DOHH2 (cell line): ENCODE data around the gene ANKRD13B.

Experiments
- H3F3A ChIP-seq: fragments of 200-600 bp; sonication (generic), shearing (Covaris generic); 2 replicates; pipeline ENCODE4 v1.6.0; 2016; ENCODE audit warnings: antibody characterized with exemption, mild to moderate bottlenecking; ENCODE audit not compliant: control insufficient read depth, insufficient read depth
- H3K27ac ChIP-seq: fragments of 200-600 bp; sonication (generic); 2 replicates; pipeline ENCODE4 v1.5.1; 2014; ENCODE audit warnings: low read depth, mild to moderate bottlenecking, low read length, moderate library complexity
- H3K27me3 ChIP-seq: fragments of 200-600 bp; sonication (generic); 2 replicates; pipeline ENCODE4 v1.6.1; 2014; ENCODE audit warnings: mild to moderate bottlenecking, low read length, mixed read lengths; ENCODE audit not compliant: control insufficient read depth
- H3K36me3 ChIP-seq: fragments of 200-600 bp; sonication (generic); 2 replicates; pipeline ENCODE4 v1.6.1; 2014; ENCODE audit warnings: mild to moderate bottlenecking, low read length, moderate library complexity, mixed read lengths; ENCODE audit not compliant: control insufficient read depth
- H3K4me1 ChIP-seq: fragments of 200-600 bp; sonication (generic); 2 replicates; pipeline ENCODE4 v1.6.1; 2014; ENCODE audit warnings: mild to moderate bottlenecking, low read length, mixed read lengths; ENCODE audit not compliant: control insufficient read depth
- H3K4me2 ChIP-seq: fragments of 200-600 bp; sonication (generic); 2 replicates; pipeline ENCODE4 v1.6.0; 2014; ENCODE audit warnings: mild to moderate bottlenecking, low read length, moderate library complexity
- H3K4me3 ChIP-seq: fragments of 200-600 bp; sonication (generic); 2 replicates; pipeline ENCODE4 v1.5.1; 2014; ENCODE audit warnings: mild to moderate bottlenecking, low read length, mixed read lengths
- H3K79me2 ChIP-seq: fragments of 200-600 bp; sonication (generic); 2 replicates; pipeline ENCODE4 v1.6.1; 2014; ENCODE audit warnings: mild to moderate bottlenecking, low read length, mixed read lengths; ENCODE audit not compliant: control insufficient read depth
- H3K9me2 ChIP-seq: fragments of 200-600 bp; sonication (generic); replicated peaks from 2 replicates; pipeline ENCODE4 v1.6.1; 2014; ENCODE audit warnings: mild to moderate bottlenecking, low read length, mixed read lengths; ENCODE audit not compliant: control insufficient read depth
- H3K9me3 ChIP-seq: fragments of 200-600 bp; sonication (generic); 2 replicates; pipeline ENCODE4 v1.6.1; 2014; ENCODE audit warnings: antibody characterized with exemption, low read length, mixed read lengths; ENCODE audit not compliant: control insufficient read depth, insufficient read depth
- H4K20me1 ChIP-seq: fragments of 200-600 bp; sonication (generic); 2 replicates; pipeline ENCODE4 v1.6.0; 2014; ENCODE audit warnings: low read depth, mild to moderate bottlenecking, antibody characterized with exemption, low read length, moderate library complexity; ENCODE audit not compliant: control insufficient read depth, insufficient read depth
- EZH2phosphoT487 ChIP-seq: fragments of 200-600 bp; sonication (generic); IDR thresholded peaks from 2 replicates; pipeline ENCODE4 v1.6.1; 2017; ENCODE audit warnings: borderline replicate concordance, mild to moderate bottlenecking, antibody characterized with exemption, low read length, moderate library complexity, mixed read lengths
- TF ChIP-seq, protein P1 (sequence below): fragments of 200-600 bp; sonication (generic); IDR thresholded peaks from one replicate; pipeline ENCODE4 v1.5.1; 2014; ENCODE audit warnings: antibody characterized with exemption, mild to moderate bottlenecking, low read depth, low read length; ENCODE audit not compliant: poor library complexity, severe bottlenecking

The ANKRD13B gene

GRCh38 chr17:29613856-29614255, 20.9 kb downstream of the ANKRD13B start:
- H3K36me3 ChIP-seq: peaks cover 10% of the 10 kb centered on the region; the same call in 1 of the 2 replicates
- H3K79me2 ChIP-seq: no peaks in the 10 kb centered on the region
- H3K27me3 ChIP-seq: peaks cover 13% of the 10 kb centered on the region
- no peak overlapping the region for H3K27ac ChIP-seq
- peaks cover 17% of the 10 kb centered on the region for H4K20me1 ChIP-seq
- peaks cover 50% of the 10 kb centered on the region for H3K4me1 ChIP-seq
- no peak overlapping the region for H3K4me3 ChIP-seq
- no peaks in the 10 kb centered on the region; the same call in 1 of the 2 replicates for H3F3A ChIP-seq
- TF ChIP-seq, protein P1, sequence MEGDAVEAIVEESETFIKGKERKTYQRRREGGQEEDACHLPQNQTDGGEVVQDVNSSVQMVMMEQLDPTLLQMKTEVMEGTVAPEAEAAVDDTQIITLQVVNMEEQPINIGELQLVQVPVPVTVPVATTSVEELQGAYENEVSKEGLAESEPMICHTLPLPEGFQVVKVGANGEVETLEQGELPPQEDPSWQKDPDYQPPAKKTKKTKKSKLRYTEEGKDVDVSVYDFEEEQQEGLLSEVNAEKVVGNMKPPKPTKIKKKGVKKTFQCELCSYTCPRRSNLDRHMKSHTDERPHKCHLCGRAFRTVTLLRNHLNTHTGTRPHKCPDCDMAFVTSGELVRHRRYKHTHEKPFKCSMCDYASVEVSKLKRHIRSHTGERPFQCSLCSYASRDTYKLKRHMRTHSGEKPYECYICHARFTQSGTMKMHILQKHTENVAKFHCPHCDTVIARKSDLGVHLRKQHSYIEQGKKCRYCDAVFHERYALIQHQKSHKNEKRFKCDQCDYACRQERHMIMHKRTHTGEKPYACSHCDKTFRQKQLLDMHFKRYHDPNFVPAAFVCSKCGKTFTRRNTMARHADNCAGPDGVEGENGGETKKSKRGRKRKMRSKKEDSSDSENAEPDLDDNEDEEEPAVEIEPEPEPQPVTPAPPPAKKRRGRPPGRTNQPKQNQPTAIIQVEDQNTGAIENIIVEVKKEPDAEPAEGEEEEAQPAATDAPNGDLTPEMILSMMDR: no peak
- no peak for TF ChIP-seq EZH2phosphoT487
- H3K4me2 ChIP-seq: peak overlapping the region; percentile 52
- no peaks in the 10 kb centered on the region for H3K9me3 ChIP-seq
- H3K9me2 ChIP-seq: no peaks in the 10 kb centered on the region

DNA sequence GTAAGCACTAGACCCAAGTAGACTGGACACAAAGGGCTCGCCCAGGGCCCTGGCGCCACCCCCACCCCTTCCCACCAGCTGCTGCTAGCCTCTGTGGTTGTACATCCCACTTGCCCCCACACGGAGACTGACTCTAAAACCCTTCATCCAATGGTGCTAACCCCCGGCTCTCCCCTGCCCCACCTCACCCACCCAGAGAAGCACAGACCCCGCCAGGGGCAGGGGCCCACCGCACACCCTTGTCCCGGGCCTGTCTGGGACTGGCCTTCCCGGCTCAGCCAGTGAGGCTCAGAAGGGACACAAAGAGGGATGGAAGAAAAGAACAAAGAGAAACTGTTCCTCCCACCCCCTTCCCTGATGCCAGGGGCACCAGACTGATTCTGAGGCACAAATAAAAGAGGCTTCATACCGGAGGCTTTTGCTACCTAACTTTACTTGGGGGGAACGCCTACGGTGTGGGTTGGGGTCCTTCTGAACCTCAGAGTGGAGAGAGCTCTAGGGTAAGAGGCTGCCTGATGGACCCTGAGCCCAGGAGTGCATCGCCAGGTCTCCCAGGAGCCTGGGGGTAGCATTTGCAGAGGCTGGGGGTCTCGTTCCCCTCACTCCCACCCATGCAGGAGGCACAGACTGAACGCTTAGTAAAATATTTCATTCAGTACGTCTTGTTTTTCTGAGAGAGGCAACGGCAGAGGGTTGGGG, 21.6 kb downstream of the ANKRD13B start:
- H3K4me1 ChIP-seq: peaks cover 50% of the 10 kb centered on the region
- no peaks in the 10 kb centered on the region; the same call in 1 of the 2 replicates for H3F3A ChIP-seq
- H3K9me2 ChIP-seq: no peaks in the 10 kb centered on the region
- H3K27ac ChIP-seq: no peak overlapping the region
- H3K4me3 ChIP-seq: no peak overlapping the region
- no peaks in the 10 kb centered on the region for H3K9me3 ChIP-seq
- no peak for TF ChIP-seq EZH2phosphoT487
- TF ChIP-seq, protein P1: no peak
- peaks cover 17% of the 10 kb centered on the region for H4K20me1 ChIP-seq
- peaks cover 10% of the 10 kb centered on the region; the same call in 1 of the 2 replicates for H3K36me3 ChIP-seq
- H3K27me3 ChIP-seq: peaks cover 13% of the 10 kb centered on the region
- no peaks in the 10 kb centered on the region for H3K79me2 ChIP-seq
- H3K4me2 ChIP-seq: peak overlapping the region; percentile 78; the same call in 1 of the 2 replicates

GRCh38 chr17:29615048-29615385, 22.1 kb downstream of the ANKRD13B start:
- Histone ChIP-seq H3K9me2 (no peaks in the 10 kb centered on the region), H3F3A (peaks cover 3% of the 10 kb centered on the region), H3K4me1 (peaks cover 50% of the 10 kb centered on the region), H3K27ac (no peak overlapping the region), H3K36me3 (peaks cover 10% of the 10 kb centered on the region; the same call in 1 of the 2 replicates), H3K9me3 (no peaks in the 10 kb centered on the region), H4K20me1 (peaks cover 17% of the 10 kb centered on the region), H3K4me2 (peak overlapping the region; percentile 78), H3K79me2 (no peaks in the 10 kb centered on the region), H3K4me3 (peak overlapping the region; percentile 70), H3K27me3 (peaks cover 13% of the 10 kb centered on the region)
- TF ChIP-seq, protein P1: no peak
- no peak for TF ChIP-seq EZH2phosphoT487
